K562 (cell line): ENCODE measurements around the gene RFC5. TPM values are rescaled to one million over a fixed set of nuclear protein-coding genes. Genes with fewer than 3 reads are reported as not detected.
A peak's percentile ranks its signal among the peaks of the same experiment; 100 is the strongest.

Experiments used
- ATAC-seq: fragments of 200-7000 bp; cut with Tn5 transposase; 3 replicates; pipeline ENCODE4 v1.9.1; 2020; ENCODE audit warnings: moderate library complexity
- BruUV-seq: library from RNA; stranded (reverse); fragments of 400-500 nt; replicated peaks from 2 replicates; lab custom pipeline; 2021; lab: Mats Ljungman, UMichigan
- CTCF ChIA-PET: fragments of 300-600 bp; formaldehyde crosslinking; extraction: SDS; loops from one replicate; lab custom pipeline; 2021; ENCODE audit warnings: low intra/inter-chr PET ratio; lab: Yijun Ruan, JAX
- POLR2A ChIA-PET: fragments of 300-600, 350-650 bp; sonication (Branson Sonifier 250); formaldehyde crosslinking; extraction: SDS; loops from one replicate; lab custom pipeline; 2021; ENCODE audit warnings: antibody characterized with exemption, inconsistent platforms; lab: Yijun Ruan, JAX
- DNase-seq, 4 experiments: peaks; one replicate each; pipeline versions ENCODE4 v3.0.0 to v3.0.0-alpha.2; 2011 to 2018; ENCODE audit warnings: low spot score in 3 of 4, mixed read lengths in 3 of 4; ENCODE audit errors: extremely low read depth in 1 of 4
- FAIRE-seq: peaks from 2 replicates; lab custom pipeline; 2011; peaks lifted over from hg19 to GRCh38; lab: Jason Lieb, UNC
- H2AFZ ChIP-seq: 2 replicates; pipeline ENCODE4 v1.6.0; 2011; ENCODE audit warnings: low read depth, low read length, control low read depth, inconsistent platforms
- H3K27ac ChIP-seq: fragments of 200-600 bp; 3 replicates; pipeline ENCODE4 v1.8.0; 2011; ENCODE audit warnings: low read depth, mild to moderate bottlenecking, control low read depth, inconsistent platforms, low read length, moderate library complexity, mixed read lengths; ENCODE audit errors: extremely low read depth
- H3K27me3 ChIP-seq, 2 experiments: fragments of 300-600 bp in 1 of 2; 2 replicates in 1 of 2; 3 replicates in 1 of 2; pipeline versions ENCODE4 v1.6.0 to v1.8.0; 2011; ENCODE audit warnings: inconsistent platforms in 2 of 2, low read length in 2 of 2, mild to moderate bottlenecking in 1 of 2, mixed read lengths in 1 of 2, moderate library complexity in 1 of 2; ENCODE audit not compliant: control insufficient read depth in 2 of 2, insufficient read depth in 2 of 2
- H3K36me3 ChIP-seq: fragments of 300-600 bp; 3 replicates; pipeline ENCODE4 v1.8.0; 2011; ENCODE audit warnings: mild to moderate bottlenecking, low read length, inconsistent platforms; ENCODE audit not compliant: control insufficient read depth, insufficient read depth
- H3K4me1 ChIP-seq, 2 experiments: fragments of 200-600 bp in 1 of 2; replicated peaks in 1 of 2; 2 replicates in 1 of 2; 3 replicates in 1 of 2; pipeline versions ENCODE4 v1.5.1 to v1.8.0; 2011; ENCODE audit warnings: inconsistent platforms in 2 of 2, low read length in 2 of 2, mild to moderate bottlenecking in 1 of 2, mixed read lengths in 1 of 2, moderate library complexity in 1 of 2; ENCODE audit not compliant: control insufficient read depth in 2 of 2, insufficient read depth in 2 of 2
- H3K4me2 ChIP-seq: 2 replicates; pipeline ENCODE4 v1.6.1; 2011; ENCODE audit warnings: low read length, control low read depth, inconsistent platforms, mixed read lengths; ENCODE audit not compliant: insufficient read depth
- H3K4me3 ChIP-seq: fragments of 200-600 bp; sonication (generic), shearing (Covaris generic); 2 replicates; pipeline ENCODE4 v1.5.1; 2016; ENCODE audit warnings: control low read depth, inconsistent platforms
- H3K79me2 ChIP-seq: fragments of 200-600 bp; 3 replicates; pipeline ENCODE4 v1.8.0; 2011; ENCODE audit warnings: low read length, inconsistent platforms; ENCODE audit not compliant: control insufficient read depth, insufficient read depth
- H3K9ac ChIP-seq, 2 experiments: 2 replicates each; pipeline versions ENCODE4 v1.6.0 to v1.6.1; 2011; ENCODE audit warnings: low read depth in 2 of 2, low read length in 2 of 2, control low read depth in 1 of 2, inconsistent platforms in 1 of 2, mild to moderate bottlenecking in 1 of 2, mixed read lengths in 1 of 2; ENCODE audit not compliant: insufficient read depth in 1 of 2
- H3K9me1 ChIP-seq: one replicate; pipeline ENCODE4 v1.6.0; 2011; ENCODE audit warnings: inconsistent platforms, mild to moderate bottlenecking, low read length, moderate library complexity; ENCODE audit not compliant: control insufficient read depth, insufficient read depth
- H3K9me3 ChIP-seq: replicated peaks from 2 replicates; pipeline ENCODE4 v1.5.1; 2011; ENCODE audit warnings: low read depth, low read length, inconsistent platforms; ENCODE audit not compliant: control insufficient read depth, insufficient read depth
- H4K20me1 ChIP-seq: replicated peaks from 2 replicates; pipeline ENCODE4 v1.6.1; 2011; ENCODE audit warnings: low read length, inconsistent platforms, mixed read lengths; ENCODE audit not compliant: control insufficient read depth, insufficient read depth
- E2F3 ChIP-seq: fragments of 250-450 bp; sonication (Bioruptor Pico); IDR thresholded peaks from 2 replicates; pipeline ENCODE4 v1.4.0; 2020; ENCODE audit warnings: mild to moderate bottlenecking
- KLF1 ChIP-seq: fragments of 450-650 bp; IDR thresholded peaks from 2 replicates; pipeline ENCODE4 v1.6.1; 2016; ENCODE audit warnings: missing genetic modification characterization, missing compliant biosample characterization
- POLR2A ChIP-seq: fragments of 450-650 bp; conservative IDR thresholded peaks from 2 replicates; pipeline ENCODE4 v1.6.1; 2016
- POLR2G ChIP-seq: fragments of 200-400 bp; formaldehyde crosslinking; IDR thresholded peaks from 2 replicates; pipeline ENCODE4 v1.6.1; 2017; ENCODE audit warnings: low read depth, mild to moderate bottlenecking, antibody characterized with exemption, low read length, moderate library complexity
- RFX5 ChIP-seq: IDR thresholded peaks from 2 replicates; pipeline ENCODE4 v1.6.1; 2011; ENCODE audit warnings: low read depth, mild to moderate bottlenecking, improper control_type of control experiment, low read length
- RNF2 ChIP-seq: sonication (generic); IDR thresholded peaks from 2 replicates; pipeline ENCODE4 v1.6.1; 2016
- SMARCA4 ChIP-seq: fragments of 450-650 bp; IDR thresholded peaks from 2 replicates; pipeline ENCODE4 v1.6.1; 2016
- ZNF766 ChIP-seq: fragments of 200-800 bp; sonication (Bioruptor generic); conservative IDR thresholded peaks from 2 replicates; pipeline ENCODE4 v1.6.1; 2016; ENCODE audit warnings: missing genetic modification characterization, missing compliant biosample characterization
- WGBS: fragments of 100-300 bp; shearing (Covaris generic); methylation state at CpG from one replicate; pipeline ENCODE4 v1.1.6; 2016; ENCODE audit warnings: low coverage, mixed read lengths; ENCODE audit not compliant: insufficient coverage; ENCODE audit errors: missing lambda C conversion rate; 5-methylcytosine and 5-hydroxymethylcytosine counted together
- in situ Hi-C: fragments of 300-500 bp; cut with MboI; formaldehyde crosslinking; loops from 4 replicates; pipeline ENCODE4 v1.15.0; 2018; ENCODE audit warnings: inconsistent platforms, mixed read lengths
- intact Hi-C: fragments of 100-400 bp; cut with micrococcal nuclease; formaldehyde crosslinking; loops from 2 replicates; pipeline ENCODE4 v1.14.2; 2022
- polyA plus RNA-seq, 8 experiments: library from polyadenylated mRNA; depleted of rRNA in 4 of 8; stranded (reverse) in 5 of 8; unstranded in 3 of 8; fragments of >200 nt; fragmentation: Nextera tagmentation in 2 of 8; fragmentation: Illumina TruSeq in 1 of 8; extraction: Ambion mirVana in 2 of 8; extraction: Trizol in 1 of 8; gene quantifications; 2 replicates each; pipeline versions ENCODE4 v1.2.1 to v1.2.3, GENCODE V29; 2011 to 2014; ENCODE audit warnings: inconsistent platforms in 1 of 8, missing spikeins in 1 of 8
- total RNA-seq, 7 experiments: library from RNA; depleted of rRNA in 6 of 7; stranded (reverse); fragments of >200 nt in 6 of 7; fragmentation: Illumina TruSeq in 2 of 7; extraction: Trizol in 2 of 7; gene quantifications; 2 replicates each; pipeline versions ENCODE4 v1.2.1 to v1.2.3, GENCODE V29; 2011 to 2021; ENCODE audit warnings: low replicate concordance in 1 of 7
- TF ChIP-seq, protein P1 (sequence below), 2 experiments: fragments of 450-650 bp; IDR thresholded peaks; 2 replicates each; pipeline ENCODE4 v1.6.1; 2018; ENCODE audit warnings: mild to moderate bottlenecking in 2 of 2, low read depth in 1 of 2; ENCODE audit not compliant: partially characterized antibody in 2 of 2
- TF ChIP-seq, protein P2 (sequence below): sonication (generic); formaldehyde crosslinking; IDR thresholded peaks from 2 replicates; pipeline ENCODE4 v1.8.0; 2022; ENCODE audit warnings: missing genetic modification reagents, mild to moderate bottlenecking, borderline replicate concordance

RFC5 gene
- total and polyA plus RNA-seq, 9 of the 15 experiments (the other 6 are each of a cell fraction or from before 2014, with no cell fraction given) = 61.8 to 189 (median 92.9) TPM

DNA sequence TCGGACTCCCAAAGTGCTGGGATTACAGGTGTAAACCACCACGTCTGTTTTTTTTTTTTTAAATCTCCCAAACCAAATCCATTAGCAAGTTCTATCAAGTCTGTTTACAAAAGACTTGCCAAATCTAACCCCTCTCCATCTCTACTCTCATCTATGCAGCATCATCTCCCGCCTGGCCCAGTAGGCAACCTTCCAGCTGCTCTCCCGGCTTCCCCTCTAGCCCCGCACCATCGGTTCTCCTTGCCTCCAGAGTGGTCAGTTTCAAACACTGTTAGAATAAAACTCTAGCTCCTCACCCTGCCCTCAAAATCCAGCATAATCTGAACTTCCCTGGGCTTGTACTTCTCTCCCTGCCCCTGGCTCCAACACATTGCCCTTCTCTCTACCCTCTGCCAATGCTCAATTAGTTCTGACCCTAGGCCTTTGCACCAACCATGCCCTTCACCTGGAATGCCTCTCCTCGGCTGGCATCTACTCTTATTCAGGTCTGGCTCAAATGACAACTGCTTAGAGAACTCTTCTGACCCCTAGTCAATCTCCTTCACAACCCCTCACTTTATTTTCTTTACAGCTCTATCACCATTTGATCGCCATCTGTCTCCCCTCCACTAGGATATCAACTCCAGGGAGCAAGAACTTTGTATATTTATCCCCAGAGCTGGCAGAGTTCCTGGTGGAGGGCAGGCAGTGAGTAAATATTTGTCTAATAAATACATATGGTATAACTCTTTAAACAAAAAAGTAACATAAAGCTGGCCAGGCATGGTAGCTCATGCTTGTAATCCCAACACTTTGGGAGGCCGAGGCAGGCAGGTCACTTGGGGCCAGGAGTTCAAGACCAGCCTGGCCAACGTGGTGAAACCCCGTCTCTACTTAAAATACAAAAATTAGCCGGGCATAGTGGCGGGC, 39.6 kb downstream of the RFC5 start:
- in situ Hi-C loops (no loop called here), intact Hi-C loops (no loop called here)
- WGBS = 73% methylated on average over 12 of the region's 13 CpGs
- H4K20me1 ChIP-seq = peaks cover 5% of the 10 kb centered on the region; the same call in 1 of the 2 replicates
- H3K4me1 ChIP-seq = peaks cover 6 to 9% of the 10 kb centered on the region in 2 experiments; a peak in 3 of 5 replicates
- no peaks in the 10 kb centered on the region for H3K27me3 ChIP-seq
- H3K9me3 ChIP-seq = no peaks in the 10 kb centered on the region
- FAIRE-seq = no peak
- no peak overlapping the region for H3K27ac ChIP-seq
- no peaks in the 10 kb centered on the region for H3K9me1 ChIP-seq
- ATAC-seq = no peak; the same call in 2 of the 3 replicates
- peaks cover 25% of the 10 kb centered on the region for H3K79me2 ChIP-seq
- CTCF ChIA-PET = no interaction called here
- no TSS peak for BruUV-seq
- peak overlapping the region in 1 of 2 experiments; percentile 29; a peak in 1 of 4 replicates for H3K9ac ChIP-seq
- POLR2A ChIA-PET = interaction anchor here (0.5 to 1.9 kb wide), 4 partner anchors 8 to 136 kb away, joined by 3 to 5 read pairs (median 3); no protein-coding TSS in a partner anchor
- no peak overlapping the region for H3K4me2 ChIP-seq
- no peak for DNase-seq
- H2AFZ ChIP-seq = no peak overlapping the region
- H3K4me3 ChIP-seq = no peak overlapping the region
- TF ChIP-seq POLR2A = 0 out of 2 replicates have a peak, but pooled peaks have one; percentile 26
- TF ChIP-seq SMARCA4 = no peak
- TF ChIP-seq, all 486 proteins: peak for 1
- H3K36me3 ChIP-seq = peaks cover 14% of the 10 kb centered on the region; the same call in 2 of the 3 replicates

DNA sequence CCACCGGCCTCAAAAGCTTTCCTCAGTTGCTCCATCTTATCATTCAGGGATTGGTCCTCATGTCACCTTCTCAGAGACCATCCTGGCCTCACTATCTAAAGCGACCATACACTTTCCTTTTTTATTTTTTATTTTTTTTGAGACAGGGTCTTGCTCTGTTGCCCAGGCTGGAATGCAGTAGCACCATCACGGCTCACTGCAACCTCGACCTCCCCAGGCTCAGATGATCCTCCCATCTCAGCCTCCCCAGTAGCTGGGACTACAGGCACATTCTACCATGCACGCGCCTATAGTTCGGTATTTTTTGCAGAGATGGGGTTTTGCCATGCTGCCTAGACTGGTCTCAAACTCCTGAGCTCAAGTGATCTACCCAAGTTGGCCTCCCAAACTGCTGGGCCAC, 41.7 kb downstream of the RFC5 start:
- DNase-seq (no peak), ATAC-seq (no peak), FAIRE-seq (no peak)
- Histone ChIP-seq H2AFZ (no peak overlapping the region), H3K79me2 (peaks cover 38% of the 10 kb centered on the region), H3K36me3 (no peaks in the 10 kb centered on the region; the same call in 2 of the 3 replicates), H3K9me3 (no peaks in the 10 kb centered on the region), H3K27me3 (no peaks in the 10 kb centered on the region), H3K4me3 (no peak overlapping the region), H3K4me2 (no peak overlapping the region), H3K9ac (no peak overlapping the region), H3K27ac (no peak overlapping the region), H4K20me1 (peaks cover 5% of the 10 kb centered on the region; the same call in 1 of the 2 replicates), H3K9me1 (no peaks in the 10 kb centered on the region), H3K4me1 (peaks cover 14 to 16% of the 10 kb centered on the region in 2 experiments; a peak in 4 of 5 replicates)
- intact Hi-C loops = no loop called here
- 89% methylated on average over 7 of the region's 7 CpGs for WGBS
- in situ Hi-C loops = no loop called here
- POLR2A ChIA-PET = interaction anchor here (0.6 to 1.2 kb wide), 3 partner anchors 12 to 309 kb away, joined by 3 to 5 read pairs (median 3); no protein-coding TSS in a partner anchor
- CTCF ChIA-PET = no interaction called here
- BruUV-seq = no TSS peak
- TF ChIP-seq E2F3 (CRISPR knock-in tag) = no peak
- TF ChIP-seq, protein P1, sequence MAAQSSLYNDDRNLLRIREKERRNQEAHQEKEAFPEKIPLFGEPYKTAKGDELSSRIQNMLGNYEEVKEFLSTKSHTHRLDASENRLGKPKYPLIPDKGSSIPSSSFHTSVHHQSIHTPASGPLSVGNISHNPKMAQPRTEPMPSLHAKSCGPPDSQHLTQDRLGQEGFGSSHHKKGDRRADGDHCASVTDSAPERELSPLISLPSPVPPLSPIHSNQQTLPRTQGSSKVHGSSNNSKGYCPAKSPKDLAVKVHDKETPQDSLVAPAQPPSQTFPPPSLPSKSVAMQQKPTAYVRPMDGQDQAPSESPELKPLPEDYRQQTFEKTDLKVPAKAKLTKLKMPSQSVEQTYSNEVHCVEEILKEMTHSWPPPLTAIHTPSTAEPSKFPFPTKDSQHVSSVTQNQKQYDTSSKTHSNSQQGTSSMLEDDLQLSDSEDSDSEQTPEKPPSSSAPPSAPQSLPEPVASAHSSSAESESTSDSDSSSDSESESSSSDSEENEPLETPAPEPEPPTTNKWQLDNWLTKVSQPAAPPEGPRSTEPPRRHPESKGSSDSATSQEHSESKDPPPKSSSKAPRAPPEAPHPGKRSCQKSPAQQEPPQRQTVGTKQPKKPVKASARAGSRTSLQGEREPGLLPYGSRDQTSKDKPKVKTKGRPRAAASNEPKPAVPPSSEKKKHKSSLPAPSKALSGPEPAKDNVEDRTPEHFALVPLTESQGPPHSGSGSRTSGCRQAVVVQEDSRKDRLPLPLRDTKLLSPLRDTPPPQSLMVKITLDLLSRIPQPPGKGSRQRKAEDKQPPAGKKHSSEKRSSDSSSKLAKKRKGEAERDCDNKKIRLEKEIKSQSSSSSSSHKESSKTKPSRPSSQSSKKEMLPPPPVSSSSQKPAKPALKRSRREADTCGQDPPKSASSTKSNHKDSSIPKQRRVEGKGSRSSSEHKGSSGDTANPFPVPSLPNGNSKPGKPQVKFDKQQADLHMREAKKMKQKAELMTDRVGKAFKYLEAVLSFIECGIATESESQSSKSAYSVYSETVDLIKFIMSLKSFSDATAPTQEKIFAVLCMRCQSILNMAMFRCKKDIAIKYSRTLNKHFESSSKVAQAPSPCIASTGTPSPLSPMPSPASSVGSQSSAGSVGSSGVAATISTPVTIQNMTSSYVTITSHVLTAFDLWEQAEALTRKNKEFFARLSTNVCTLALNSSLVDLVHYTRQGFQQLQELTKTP (IDR thresholded peaks at IDR 0.05; ENCODE audit: low read depth in 1 of 2, partially characterized antibody in 2 of 2) = no peak
- TF ChIP-seq RNF2 = no peak
- no peak for TF ChIP-seq ZNF766 (CRISPR knock-in tag)
- no peak for TF ChIP-seq KLF1 (tag)
- TF ChIP-seq, protein P2, sequence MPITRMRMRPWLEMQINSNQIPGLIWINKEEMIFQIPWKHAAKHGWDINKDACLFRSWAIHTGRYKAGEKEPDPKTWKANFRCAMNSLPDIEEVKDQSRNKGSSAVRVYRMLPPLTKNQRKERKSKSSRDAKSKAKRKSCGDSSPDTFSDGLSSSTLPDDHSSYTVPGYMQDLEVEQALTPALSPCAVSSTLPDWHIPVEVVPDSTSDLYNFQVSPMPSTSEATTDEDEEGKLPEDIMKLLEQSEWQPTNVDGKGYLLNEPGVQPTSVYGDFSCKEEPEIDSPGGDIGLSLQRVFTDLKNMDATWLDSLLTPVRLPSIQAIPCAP (CRISPR knock-in tag) = no peak
- TF ChIP-seq RFX5 = no peak
- TF ChIP-seq POLR2G = no peak
